GM12878 (cell line): Measurements from ENCODE around the gene PAPSS2. TPM values are rescaled to one million over a fixed set of nuclear protein-coding genes. Genes with fewer than 3 reads are reported as not detected.

Source experiments
- ATAC-seq: fragments of 200-7000 bp; cut with Tn5 transposase; 3 replicates; pipeline ENCODE4 v1.9.1; 2020; ENCODE audit warnings: mild to moderate bottlenecking, moderate library complexity
- BruUV-seq: library from RNA; stranded (reverse); fragments of 400-500 nt; replicated peaks from 2 replicates; lab custom pipeline; 2021; lab: Mats Ljungman, UMichigan
- CTCF ChIA-PET: fragments of 300-600 bp; sonication (Branson Sonifier 250); formaldehyde crosslinking; extraction: SDS; loops from one replicate; lab custom pipeline; 2021; ENCODE audit warnings: inconsistent platforms; lab: Yijun Ruan, JAX
- POLR2A ChIA-PET: fragments of 350-600 bp; formaldehyde crosslinking; extraction: SDS; loops from one replicate; lab custom pipeline; 2021; ENCODE audit warnings: inconsistent platforms; lab: Charles Lee
- RAD21 ChIA-PET: fragments of 300-600 bp; sonication (Branson Sonifier 250); formaldehyde crosslinking; loops from one replicate; lab custom pipeline; 2023; ENCODE audit warnings: antibody characterized with exemption; ENCODE audit not compliant: unreplicated experiment; lab: Charles Lee
- SMC1A ChIA-PET: fragments of 300-600 bp; sonication (Branson Sonifier 250); formaldehyde crosslinking; loops from one replicate; lab custom pipeline; 2023; ENCODE audit not compliant: unreplicated experiment, uncharacterized antibody; lab: Charles Lee
- DNase-seq: peaks from one replicate; pipeline ENCODE4 v3.0.0-alpha.2; 2011; ENCODE audit warnings: low read depth, low spot score
- FAIRE-seq: peaks from 3 replicates; lab custom pipeline; 2011; peaks lifted over from hg19 to GRCh38; lab: Jason Lieb, UNC
- H2AFZ ChIP-seq: 2 replicates; pipeline ENCODE4 v1.6.0; 2011; ENCODE audit warnings: low read depth, low read length, control low read depth; ENCODE audit not compliant: control insufficient read depth
- H3K27ac ChIP-seq: 2 replicates; pipeline ENCODE4 v1.5.1; 2011; ENCODE audit warnings: control low read depth; ENCODE audit not compliant: control insufficient read depth, insufficient read depth
- H3K27me3 ChIP-seq, 2 experiments: replicated peaks in 1 of 2; 2 replicates each; pipeline versions ENCODE4 v1.6.0 to v1.6.1; 2011; ENCODE audit warnings: low read length in 1 of 2; ENCODE audit not compliant: control insufficient read depth in 2 of 2, insufficient read depth in 2 of 2
- H3K36me3 ChIP-seq, 2 experiments: 2 replicates each; pipeline ENCODE4 v1.5.1; 2011; ENCODE audit warnings: low read length in 1 of 2; ENCODE audit not compliant: control insufficient read depth in 2 of 2, insufficient read depth in 2 of 2
- H3K4me1 ChIP-seq: 2 replicates; pipeline ENCODE4 v1.6.1; 2011; ENCODE audit warnings: mild to moderate bottlenecking, low read length, moderate library complexity, mixed read lengths; ENCODE audit not compliant: control insufficient read depth, insufficient read depth
- H3K4me2 ChIP-seq: 2 replicates; pipeline ENCODE4 v1.6.0; 2011; ENCODE audit warnings: control low read depth; ENCODE audit not compliant: control insufficient read depth, insufficient read depth
- H3K4me3 ChIP-seq: fragments of 200-600 bp; sonication (generic); 2 replicates; pipeline ENCODE4 v1.5.1; 2016
- H3K79me2 ChIP-seq: 2 replicates; pipeline ENCODE4 v1.6.0; 2011; ENCODE audit warnings: low read length; ENCODE audit not compliant: control insufficient read depth, insufficient read depth
- H3K9ac ChIP-seq: 2 replicates; pipeline ENCODE4 v1.8.0; 2011; ENCODE audit warnings: low read length, control low read depth, mixed read lengths; ENCODE audit not compliant: control insufficient read depth, insufficient read depth
- H3K9me3 ChIP-seq: replicated peaks from 3 replicates; pipeline ENCODE4 v1.5.1; 2011; ENCODE audit warnings: mild to moderate bottlenecking, low read length; ENCODE audit not compliant: control insufficient read depth, insufficient read depth
- H4K20me1 ChIP-seq: 2 replicates; pipeline ENCODE4 v1.6.0; 2011; ENCODE audit not compliant: control insufficient read depth, insufficient read depth
- DPF2 ChIP-seq: fragments of 450-650 bp; IDR thresholded peaks from 2 replicates; pipeline ENCODE4 v1.6.1; 2017; ENCODE audit warnings: mild to moderate bottlenecking
- E4F1 ChIP-seq: fragments of 450-650 bp; IDR thresholded peaks from 2 replicates; pipeline ENCODE4 v1.6.1; 2018; ENCODE audit warnings: borderline replicate concordance, mild to moderate bottlenecking; ENCODE audit not compliant: partially characterized antibody
- ESRRA ChIP-seq: IDR thresholded peaks from 2 replicates; pipeline ENCODE4 v1.6.1; 2012; ENCODE audit warnings: mild to moderate bottlenecking, low read length, improper control_type of control experiment
- FOXM1 ChIP-seq: IDR thresholded peaks from 2 replicates; pipeline ENCODE4 v1.6.1; 2012; ENCODE audit warnings: low read depth, mild to moderate bottlenecking, inconsistent platforms, low read length, moderate library complexity
- MTA2 ChIP-seq: fragments of 450-650 bp; IDR thresholded peaks from 2 replicates; pipeline ENCODE4 v1.6.1; 2016; ENCODE audit warnings: low read depth, mild to moderate bottlenecking, moderate library complexity
- NKRF ChIP-seq: fragments of 450-650 bp; conservative IDR thresholded peaks from 2 replicates; pipeline ENCODE4 v1.6.1; 2017; ENCODE audit warnings: mild to moderate bottlenecking, moderate library complexity
- POLR2A ChIP-seq: IDR thresholded peaks from 2 replicates; pipeline ENCODE4 v1.6.1; 2011; ENCODE audit warnings: low read depth, mild to moderate bottlenecking, low read length
- RB1 ChIP-seq: fragments of 450-650 bp; formaldehyde crosslinking; IDR thresholded peaks from 2 replicates; pipeline ENCODE4 v1.6.1; 2017; ENCODE audit warnings: mild to moderate bottlenecking, borderline replicate concordance
- RCOR1 ChIP-seq: conservative IDR thresholded peaks from 2 replicates; pipeline ENCODE4 v1.6.1; 2012; ENCODE audit warnings: low read depth, low read length, improper control_type of control experiment
- SUPT20H ChIP-seq: IDR thresholded peaks from 2 replicates; pipeline ENCODE4 v1.6.1; 2011; ENCODE audit warnings: low read depth, mild to moderate bottlenecking, low read length, moderate library complexity, borderline replicate concordance; ENCODE audit not compliant: control insufficient read depth
- SUZ12 ChIP-seq: fragments of 200-600 bp; sonication (generic); IDR thresholded peaks from one replicate; pipeline ENCODE4 v1.6.1; 2018; ENCODE audit warnings: antibody characterized with exemption, mild to moderate bottlenecking; ENCODE audit not compliant: unreplicated experiment
- YBX1 ChIP-seq: fragments of 450-650 bp; IDR thresholded peaks from 2 replicates; pipeline ENCODE4 v1.6.1; 2016; ENCODE audit warnings: antibody characterized with exemption
- WGBS: methylation state at CpG from one replicate; pipeline ENCODE4 v1.1.6; 2016; ENCODE audit warnings: low lambda C conversion rate; ENCODE audit not compliant: insufficient replicate concordance, insufficient coverage; ENCODE audit errors: missing lambda C conversion rate; 5-methylcytosine and 5-hydroxymethylcytosine counted together
- in situ Hi-C: fragments of 300-500 bp; cut with MboI; formaldehyde crosslinking; loops from 9 replicates; pipeline ENCODE4 v1.14.3; 2018; ENCODE audit warnings: mixed read lengths
- intact Hi-C: fragments of 100-400 bp; cut with micrococcal nuclease; formaldehyde crosslinking; loops from one replicate; pipeline ENCODE4 v1.14.2; 2022; ENCODE audit not compliant: unreplicated experiment
- polyA plus RNA-seq, 11 experiments: library from polyadenylated mRNA; depleted of rRNA in 4 of 11; unstranded in 6 of 11; stranded (reverse) in 5 of 11; fragments of >200 nt; fragmentation: Nextera tagmentation in 4 of 11; fragmentation: Illumina TruSeq in 1 of 11; extraction: Ambion mirVana in 4 of 11; extraction: Trizol in 1 of 11; gene quantifications; 1 replicate in 1 of 11; 2 replicates in 10 of 11; pipeline versions ENCODE4 v1.2.1 to v1.2.3, GENCODE V29; 2011 to 2016; ENCODE audit warnings: inconsistent platforms in 2 of 11, missing spikeins in 2 of 11, low read depth in 1 of 11
- total RNA-seq, 4 experiments: library from RNA; depleted of rRNA in 3 of 4; stranded (reverse); fragments of >200 nt in 3 of 4; fragmentation: Illumina TruSeq in 1 of 4; extraction: Trizol in 1 of 4; gene quantifications; 2 replicates each; pipeline versions ENCODE4 v1.2.1 to v1.2.3, GENCODE V29; 2013 to 2021

PAPSS2 gene
- total and polyA plus RNA-seq, 10 of the 15 experiments (the other 5 are each of a cell fraction or from before 2014, with no cell fraction given): 0.15 to 2.1 (median 0.37) TPM

- FAIRE-seq (no peak), DNase-seq (no peak), ATAC-seq (no peak)
- no peak overlapping the region for H3K9ac ChIP-seq
- no peak overlapping the region for H2AFZ ChIP-seq
- intact Hi-C loops (no loop called here), in situ Hi-C loops (no loop called here)
- no peaks in the 10 kb centered on the region for H3K79me2 ChIP-seq
- H3K4me1 ChIP-seq: no peaks in the 10 kb centered on the region
- ChIA-PET RAD21 (no interaction called here), SMC1A (no interaction called here), CTCF (no interaction called here), POLR2A (no interaction called here)
- H3K27ac ChIP-seq: no peak overlapping the region
- no peak overlapping the region for H3K4me2 ChIP-seq
- no peaks in the 10 kb centered on the region for H3K27me3 ChIP-seq
- no TSS peak for BruUV-seq
- no peaks in the 10 kb centered on the region for H4K20me1 ChIP-seq
- no peaks in the 10 kb centered on the region; the same call in 2 of the 3 replicates for H3K9me3 ChIP-seq
- TF ChIP-seq POLR2A: no peak
- TF ChIP-seq MTA2: no peak
- no peak for TF ChIP-seq RCOR1
- TF ChIP-seq YBX1: no peak
- no peak for TF ChIP-seq SUPT20H
- no peak overlapping the region for H3K4me3 ChIP-seq
- H3K36me3 ChIP-seq: no peaks in the 10 kb centered on the region
These were observed 19.6 kb upstream of the PAPSS2 start for GRCh38 chr10:87640043-87640442.

GRCh38 chr10:87642486-87642885 lies 17.2 kb upstream of the PAPSS2 start:
- no peak for FAIRE-seq
- H3K9me3 ChIP-seq: no peaks in the 10 kb centered on the region; the same call in 2 of the 3 replicates
- H2AFZ ChIP-seq: no peak overlapping the region
- DNase-seq: no peak
- ChIA-PET POLR2A (no interaction called here), CTCF (no interaction called here), SMC1A (interaction anchor here (1.2 kb wide), 1 partner anchor 10 kb away, joined by 3 read pairs; no protein-coding TSS in a partner anchor), RAD21 (no interaction called here)
- H3K9ac ChIP-seq: no peak overlapping the region
- H3K27ac ChIP-seq: no peak overlapping the region
- WGBS: 77% methylated on average over 11 of the region's 11 CpGs
- H4K20me1 ChIP-seq: no peaks in the 10 kb centered on the region
- H3K36me3 ChIP-seq: no peaks in the 10 kb centered on the region
- H3K4me2 ChIP-seq: no peak overlapping the region
- H3K27me3 ChIP-seq: no peaks in the 10 kb centered on the region
- no peak overlapping the region for H3K4me3 ChIP-seq
- H3K79me2 ChIP-seq: no peaks in the 10 kb centered on the region
- intact Hi-C loops (no loop called here), in situ Hi-C loops (no loop called here)
- H3K4me1 ChIP-seq: no peaks in the 10 kb centered on the region
- no peak for ATAC-seq
- no TSS peak for BruUV-seq
- TF ChIP-seq ESRRA (no peak), NKRF (no peak), RB1 (no peak), FOXM1 (no peak), DPF2 (no peak), SUZ12 (no peak), E4F1 (no peak)
